ENCODE results near the gene OR51B5.
"Not testable (repeated sequence)": the region's sequence is repeated elsewhere in the genome, so short reads cannot be mapped to it uniquely, and the experiment has no call there.

Gene OR51B5

GRCh38 chr11:5335170-5335569, 8.2 kb downstream of the OR51B5 start:
- no peak for DNase-seq (ENCODE audit: low read depth)

- no peak for DNase-seq (ENCODE audit: low read depth)
These were observed 19.1 kb downstream of the OR51B5 start, which contains the start of gene OR51B2 for GRCh38 chr11:5324197-5324596. Gene OR51B2 (minus strand): TSS chr11:5324297. CDS start chr11:5324297, 0 bp downstream.

GRCh38 chr11:5317292-5317691, 26.0 kb downstream of the OR51B5 start:
- no peak for DNase-seq (ENCODE audit: low read depth)

GRCh38 chr11:5313326-5314023, 29.8 kb downstream of the OR51B5 start:
- not testable (repeated sequence) for DNase-seq (ENCODE audit: low read depth)

- DNase-seq (ENCODE audit: low read depth) = no peak
These were observed 32.9 kb downstream of the OR51B5 start for GRCh38 chr11:5310423-5310822.

GRCh38 chr11:5307256-5308019, 35.9 kb downstream of the OR51B5 start:
- DNase-seq (ENCODE audit: low read depth) = no peak

GRCh38 chr11:5304046-5304445, 39.3 kb downstream of the OR51B5 start:
- no peak for DNase-seq (ENCODE audit: low read depth)

GRCh38 chr11:5303626-5304025, 39.7 kb downstream of the OR51B5 start:
- no peak for DNase-seq (ENCODE audit: low read depth)

- no peak for DNase-seq (ENCODE audit: low read depth)
These were observed 41.5 kb downstream of the OR51B5 start, which contains the start of gene OR51B4 for GRCh38 chr11:5301846-5302245. Gene OR51B4 (minus strand): TSS chr11:5301946. CDS start chr11:5301946, 0 bp downstream.

GRCh38 chr11:5300251-5300650, 43.1 kb downstream of the OR51B5 start:
- no peak for DNase-seq (ENCODE audit: low read depth)

- DNase-seq (ENCODE audit: low read depth) = no peak
These were observed 44.9 kb downstream of the OR51B5 start for GRCh38 chr11:5298451-5298850.

- no peak for DNase-seq (ENCODE audit: low read depth)
These were observed 45.5 kb downstream of the OR51B5 start for GRCh38 chr11:5297721-5298323.

GRCh38 chr11:5294342-5294995, 48.9 kb downstream of the OR51B5 start:
- not testable (repeated sequence) for DNase-seq (ENCODE audit: low read depth)

- no peak for DNase-seq (ENCODE audit: low read depth)
These were observed 50.3 kb downstream of the OR51B5 start for GRCh38 chr11:5293028-5293427.
